Skeletal muscle cell (primary cell): ENCODE measurements around the gene TBC1D20.
"Not testable (repeated sequence)": the region's sequence is repeated elsewhere in the genome, so short reads cannot be mapped to it uniquely, and the experiment has no call there.

Experiments used
- DNase-seq: peaks from one replicate; pipeline ENCODE4 v3.0.0-alpha.2; 2010; ENCODE audit warnings: low read depth
- H3K4me3 ChIP-seq: 2 replicates; pipeline ENCODE4 v1.5.1; 2011; ENCODE audit warnings: low read depth, mild to moderate bottlenecking, control low read depth, low read length, moderate library complexity

The TBC1D20 gene

DNA sequence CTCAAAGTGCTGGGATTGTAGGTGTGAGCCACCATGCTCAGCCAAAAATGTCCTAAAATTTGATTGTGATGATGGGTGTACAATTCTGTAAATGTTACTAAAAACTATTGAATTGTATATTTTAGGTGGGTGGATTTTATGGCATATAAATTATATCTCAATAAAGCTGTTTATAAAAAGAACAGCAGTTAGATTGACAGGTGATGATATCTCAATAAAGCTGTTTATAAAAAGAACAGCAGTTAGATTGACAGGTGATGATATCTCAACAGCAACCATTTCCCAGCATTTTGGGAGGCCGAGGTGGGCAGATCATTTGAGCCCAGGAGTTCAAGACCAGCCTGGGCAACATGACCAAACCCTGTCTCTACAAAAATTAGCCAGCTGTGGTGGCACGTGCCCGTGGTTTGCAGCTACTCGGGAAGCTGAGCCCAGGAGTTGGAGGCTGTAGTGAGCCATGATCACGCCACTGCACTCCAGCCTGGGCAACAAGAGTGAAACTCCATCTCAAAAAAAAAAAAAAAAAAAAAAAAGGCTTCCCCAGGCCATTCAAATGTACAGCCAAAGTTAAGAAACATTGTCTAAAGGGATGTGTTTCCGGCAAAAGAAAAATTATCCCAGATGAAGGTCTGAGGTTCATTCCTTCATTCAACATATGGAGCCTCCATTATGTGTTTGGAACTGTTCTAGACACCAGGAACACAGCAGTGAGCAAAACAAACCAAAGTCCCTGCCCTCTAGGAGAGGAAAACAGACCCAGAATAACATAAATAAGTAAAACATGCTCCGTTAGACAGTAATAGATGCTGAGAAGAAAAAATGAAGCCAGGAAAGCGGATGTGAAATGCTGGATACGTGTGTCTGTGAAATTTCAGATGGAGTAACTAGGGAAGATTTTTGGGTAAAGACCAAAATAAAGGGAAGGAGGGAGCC lies 55.9 kb downstream of the TBC1D20 start:
- no peak overlapping the region for H3K4me3 ChIP-seq

DNA sequence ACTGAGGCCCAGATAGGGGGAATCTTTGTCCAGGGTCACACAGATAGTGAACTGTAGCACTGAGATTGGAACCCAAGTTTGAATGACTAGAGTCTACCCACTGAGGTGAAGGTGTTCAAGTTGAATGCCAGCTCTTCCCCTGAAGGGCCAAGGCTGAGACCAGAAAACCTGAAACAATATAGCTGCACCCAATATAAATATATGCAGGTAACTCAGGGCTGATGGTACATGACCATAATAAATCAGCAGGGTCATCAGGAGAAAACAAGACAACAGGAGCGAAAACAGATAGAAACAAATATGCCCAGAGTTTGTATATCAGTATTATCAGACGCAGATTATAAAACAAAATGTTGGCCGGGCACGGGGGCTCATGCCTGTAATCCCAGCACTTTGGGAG lies 58.2 kb downstream of the TBC1D20 start:
- no peak overlapping the region for H3K4me3 ChIP-seq
- no peak for DNase-seq

More for the DNA sequence above, 55.9 kb downstream of the TBC1D20 start:
- DNase-seq: no peak

DNA sequence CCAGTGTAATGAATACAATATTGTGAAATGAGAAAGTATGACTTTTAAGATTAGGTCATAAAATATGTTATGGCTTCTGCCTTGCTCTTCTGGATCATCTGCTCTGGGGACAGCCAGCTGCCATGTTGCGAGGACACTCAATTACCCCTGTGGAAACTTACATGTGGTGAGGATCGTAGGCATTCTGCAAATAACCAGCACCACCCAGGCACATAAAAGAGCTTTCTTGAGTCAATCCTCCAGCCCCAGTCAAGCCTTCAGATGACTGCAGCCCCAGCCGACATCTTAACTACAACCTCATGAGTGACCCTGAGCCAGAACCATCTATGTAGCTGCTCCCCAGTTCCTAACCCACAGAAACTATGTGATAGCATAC lies 58.8 kb downstream of the TBC1D20 start:
- no peak overlapping the region for H3K4me3 ChIP-seq
- DNase-seq: no peak

DNA sequence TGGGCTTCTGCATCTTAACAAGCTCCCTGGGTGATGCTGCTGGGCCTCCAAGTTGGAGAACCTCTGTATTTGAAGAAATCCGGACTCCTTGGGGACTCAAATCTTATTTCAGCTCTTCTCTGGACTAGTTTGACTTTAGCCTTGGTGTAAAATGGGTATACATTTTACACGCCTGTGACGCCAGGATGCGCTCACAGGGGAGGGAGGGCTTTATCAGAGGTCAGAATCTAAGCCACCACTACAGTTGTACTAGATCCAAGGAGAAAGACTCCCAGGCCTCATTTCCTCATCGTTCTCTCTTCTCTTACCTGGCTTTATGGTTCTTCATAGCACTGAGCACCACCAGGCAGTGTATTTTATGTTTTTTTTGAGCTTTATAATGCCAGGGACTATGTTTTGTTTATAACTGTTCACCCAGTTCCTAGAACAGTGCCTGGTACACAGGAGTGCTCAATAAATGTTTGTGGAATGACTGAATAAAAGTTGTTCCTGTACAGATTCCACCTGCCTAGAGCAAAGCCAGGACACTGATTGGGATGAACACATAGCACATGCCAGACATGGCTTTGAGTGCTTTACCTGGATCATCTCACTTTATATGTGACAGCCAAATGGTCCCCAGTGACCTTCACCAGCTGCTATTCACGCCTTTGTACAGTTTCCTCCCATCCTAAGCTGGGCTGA lies 59.3 kb downstream of the TBC1D20 start:
- no peak for DNase-seq
- no peak overlapping the region for H3K4me3 ChIP-seq

DNA sequence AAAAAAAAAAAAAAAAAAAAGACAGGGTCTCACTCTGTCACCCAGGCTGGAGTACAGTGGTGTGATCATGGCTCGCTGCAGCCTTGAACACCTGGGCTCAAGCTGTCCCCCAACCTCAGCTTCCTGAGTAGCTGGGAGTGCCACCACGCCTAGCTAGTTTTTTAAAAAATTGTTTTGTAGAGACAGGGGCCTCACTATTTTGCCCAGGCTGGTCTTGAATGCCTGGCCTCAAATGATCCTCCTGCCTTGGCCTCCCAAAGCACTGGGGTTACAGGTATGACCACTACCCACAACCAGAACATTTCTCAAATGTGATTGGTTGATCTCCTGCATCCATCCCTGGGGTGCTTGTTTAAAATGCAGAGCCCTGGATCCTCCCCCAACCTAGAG lies 59.8 kb downstream of the TBC1D20 start:
- no peak for DNase-seq

DNA sequence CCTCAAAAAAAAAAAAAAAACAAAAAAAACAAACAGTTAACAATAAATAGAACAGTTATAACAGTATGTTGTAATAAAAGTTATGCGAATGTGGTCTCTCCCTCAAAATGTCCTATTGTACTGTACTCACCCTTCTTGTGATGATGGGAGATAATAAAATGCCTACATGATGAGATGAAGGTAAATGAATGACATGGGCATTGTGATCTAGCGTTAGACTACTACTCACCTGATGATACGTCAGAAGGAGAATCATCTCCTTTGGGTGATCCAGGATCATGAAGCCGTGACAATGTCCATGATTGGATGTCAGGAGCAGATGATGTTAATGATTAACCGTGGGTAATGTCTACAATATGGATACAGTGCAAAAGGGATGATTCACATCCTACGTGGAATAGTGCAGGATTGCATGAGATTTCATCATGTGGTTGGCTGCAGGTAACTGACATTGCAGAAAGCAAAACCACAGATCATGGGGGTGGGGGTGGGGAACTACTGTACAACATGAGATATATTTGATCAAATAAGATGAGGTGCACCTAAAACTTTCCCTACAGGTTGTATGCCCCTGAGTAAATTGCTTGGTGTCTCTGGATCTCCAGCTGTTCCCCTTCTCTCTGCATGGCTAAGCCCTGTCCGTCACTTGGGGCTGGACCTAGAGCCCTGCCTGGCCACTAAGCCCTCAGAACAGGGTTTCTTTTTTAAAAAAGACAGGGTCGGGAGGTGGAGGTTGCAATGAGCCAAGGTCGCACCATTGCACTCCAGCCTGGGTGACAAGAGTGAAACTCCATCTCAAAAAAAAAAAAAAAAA lies 60.4 kb downstream of the TBC1D20 start:
- DNase-seq: peak; percentile 74
- H3K4me3 ChIP-seq: no peak overlapping the region

More for the DNA sequence above, 59.8 kb downstream of the TBC1D20 start:
- no peak overlapping the region for H3K4me3 ChIP-seq

DNA sequence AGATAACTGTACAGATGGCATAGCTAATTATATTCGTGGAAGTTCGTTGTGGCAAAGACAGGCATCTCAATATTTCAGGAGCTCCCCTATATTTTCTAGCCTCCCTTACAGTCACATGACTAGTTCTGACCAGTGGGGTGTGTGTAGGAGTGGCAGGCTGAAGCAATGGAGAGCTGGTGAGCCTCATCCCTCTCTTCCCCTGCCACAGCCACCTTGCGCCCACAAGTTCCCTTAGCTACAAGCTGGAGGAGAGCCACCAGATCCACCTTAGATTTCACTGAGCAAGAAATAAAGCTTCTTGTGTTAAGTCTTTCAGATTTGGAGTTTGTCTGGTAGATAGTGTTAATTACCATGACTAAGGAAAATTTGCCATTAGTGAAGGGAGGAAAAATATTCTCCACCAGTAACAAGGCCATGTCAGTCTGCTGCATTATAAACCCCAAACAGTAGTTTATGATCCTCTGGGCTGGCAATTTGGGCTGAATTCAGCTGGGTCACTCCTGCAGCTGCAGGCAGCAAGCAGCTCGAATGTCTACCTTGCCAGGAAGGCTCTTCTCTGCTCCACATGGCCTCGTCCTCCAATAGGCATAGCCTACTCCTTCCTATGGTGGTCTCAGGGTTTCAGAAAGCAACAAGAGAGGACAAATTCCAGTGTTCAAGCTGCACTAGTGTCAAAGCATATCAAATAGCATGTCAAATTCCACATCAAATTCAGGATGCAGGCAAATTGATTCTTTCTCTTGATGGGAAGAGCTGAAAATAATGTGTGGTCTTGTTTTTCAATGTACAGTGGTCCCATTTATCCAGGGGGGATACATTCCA lies 61.7 kb downstream of the TBC1D20 start:
- H3K4me3 ChIP-seq: no peak overlapping the region
- DNase-seq: no peak

DNA sequence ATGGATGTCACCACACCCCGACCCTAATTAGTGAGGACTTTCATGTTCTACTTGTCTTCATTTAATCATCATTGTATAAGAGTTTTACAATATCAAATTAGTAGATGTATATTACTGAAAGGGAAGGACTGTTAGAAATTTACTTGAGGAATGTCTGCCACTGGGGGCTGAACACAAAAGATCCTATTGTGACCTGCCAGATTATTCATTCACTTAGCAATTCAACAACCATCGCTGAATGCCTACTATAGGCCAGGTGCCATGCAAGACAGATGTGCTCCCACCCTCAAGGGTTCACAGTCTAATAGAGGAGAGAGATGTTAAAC lies 62.2 kb downstream of the TBC1D20 start:
- DNase-seq: no peak
- no peak overlapping the region for H3K4me3 ChIP-seq

DNA sequence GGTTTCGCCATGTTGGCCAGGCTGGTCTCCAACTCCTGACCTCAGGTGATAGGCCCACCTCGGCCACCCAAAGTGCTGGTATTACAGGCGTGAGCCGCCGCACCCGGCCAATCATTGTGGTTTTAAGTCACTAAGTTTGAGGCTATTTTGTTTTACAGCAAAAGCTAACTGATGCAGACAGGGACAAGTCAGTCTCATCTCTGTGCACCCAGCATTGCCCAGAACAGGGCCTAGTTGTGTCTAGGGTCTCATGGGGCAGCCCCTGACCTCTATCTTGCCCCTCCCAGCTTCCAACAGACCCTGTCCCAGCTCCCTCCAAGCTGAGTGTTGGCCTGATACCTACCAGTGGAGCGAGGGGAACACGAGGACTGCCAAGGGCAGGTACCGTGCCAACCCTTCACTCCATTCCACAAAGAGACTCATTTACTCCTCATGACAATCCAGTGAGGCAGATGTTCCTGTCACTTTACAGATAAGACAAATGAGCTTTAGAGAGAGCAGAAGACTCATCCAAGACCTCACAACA lies 63.1 kb downstream of the TBC1D20 start:
- no peak overlapping the region for H3K4me3 ChIP-seq
- DNase-seq: no peak

DNA sequence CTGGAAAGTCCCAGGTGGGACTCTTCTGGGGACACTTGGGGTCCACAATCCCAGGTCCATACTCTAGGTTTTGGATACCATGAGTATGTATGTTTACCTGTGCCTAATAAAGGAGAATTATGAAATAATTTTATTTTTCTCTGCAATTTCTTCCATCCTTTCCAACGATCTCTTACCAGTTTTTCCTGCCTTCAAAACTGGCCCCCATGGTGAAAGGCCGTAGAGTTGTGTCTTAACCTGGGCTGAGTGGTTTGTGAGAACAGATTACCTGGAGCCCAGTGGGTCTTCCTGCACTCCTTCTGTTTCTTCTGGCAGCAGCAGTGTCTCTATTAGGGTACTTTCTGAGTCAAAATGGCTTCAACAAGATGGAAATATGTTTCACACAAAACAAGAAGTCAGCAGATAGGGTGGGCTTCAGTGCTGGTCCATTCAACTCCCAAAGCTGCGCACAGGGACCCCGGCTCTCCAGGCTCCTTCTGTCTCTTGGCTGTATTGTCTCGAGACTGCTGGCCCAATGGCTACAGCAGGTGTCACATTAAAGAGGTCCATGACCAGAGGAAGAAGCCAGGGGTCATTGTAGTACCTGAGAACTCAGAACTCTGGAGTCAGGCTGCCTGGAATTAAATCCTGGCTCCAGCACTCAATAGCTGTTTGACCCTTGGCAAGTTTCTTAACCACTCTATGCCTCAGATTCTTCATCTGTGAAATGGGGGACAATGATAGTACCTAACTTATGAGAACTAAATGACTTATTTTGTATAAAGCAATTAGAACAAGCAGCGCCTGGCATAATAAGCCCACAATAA lies 64.7 kb downstream of the TBC1D20 start:
- no peak for DNase-seq
- no peak overlapping the region for H3K4me3 ChIP-seq

DNA sequence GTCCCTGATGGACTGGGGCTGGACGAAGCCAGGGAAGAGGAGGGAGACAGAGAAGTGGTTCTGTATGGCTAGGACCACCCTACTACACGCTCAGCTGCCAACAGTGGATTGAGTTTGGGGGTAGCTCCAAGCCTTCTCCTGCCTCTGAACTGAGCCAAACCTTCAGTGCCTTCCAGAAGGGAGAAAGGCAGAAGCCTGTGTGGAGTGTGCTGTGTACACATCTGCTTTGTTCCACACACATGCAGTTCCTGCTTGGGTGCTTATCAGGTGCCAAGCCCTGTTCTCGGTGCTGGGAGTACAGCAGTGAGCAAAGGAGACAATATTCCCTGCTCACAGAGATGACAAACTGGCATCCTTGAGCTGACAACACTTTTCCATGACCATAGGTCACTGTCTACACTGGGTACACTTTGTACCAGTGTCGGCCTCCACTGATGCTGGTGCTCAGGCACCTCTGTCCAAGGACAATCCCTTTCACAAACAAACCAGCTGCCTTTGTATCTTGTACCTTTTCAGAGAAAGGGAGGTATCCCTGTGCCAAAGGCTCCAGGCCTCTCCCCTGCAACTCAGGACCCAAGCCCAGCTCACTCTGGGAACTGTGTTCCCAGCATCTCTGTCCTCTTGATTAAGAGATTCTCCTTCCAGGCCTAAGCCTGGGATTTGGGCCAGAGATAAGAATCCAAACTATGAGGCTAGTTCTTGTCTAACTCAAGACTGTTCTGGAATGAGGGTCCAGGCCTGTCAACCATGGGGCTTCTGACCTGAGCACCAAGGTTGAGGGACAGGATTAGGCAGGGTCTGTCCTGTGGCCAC lies 65.5 kb downstream of the TBC1D20 start:
- DNase-seq: no peak
- no peak overlapping the region for H3K4me3 ChIP-seq

DNA sequence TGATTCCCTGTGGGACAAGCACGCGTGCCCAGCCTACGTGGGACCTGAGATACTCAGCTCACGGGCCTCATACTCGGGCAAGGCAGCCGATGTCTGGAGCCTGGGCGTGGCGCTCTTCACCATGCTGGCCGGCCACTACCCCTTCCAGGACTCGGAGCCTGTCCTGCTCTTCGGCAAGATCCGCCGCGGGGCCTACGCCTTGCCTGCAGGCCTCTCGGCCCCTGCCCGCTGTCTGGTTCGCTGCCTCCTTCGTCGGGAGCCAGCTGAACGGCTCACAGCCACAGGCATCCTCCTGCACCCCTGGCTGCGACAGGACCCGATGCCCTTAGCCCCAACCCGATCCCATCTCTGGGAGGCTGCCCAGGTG lies 66.1 kb downstream of the TBC1D20 start:
- no peak for DNase-seq

DNA sequence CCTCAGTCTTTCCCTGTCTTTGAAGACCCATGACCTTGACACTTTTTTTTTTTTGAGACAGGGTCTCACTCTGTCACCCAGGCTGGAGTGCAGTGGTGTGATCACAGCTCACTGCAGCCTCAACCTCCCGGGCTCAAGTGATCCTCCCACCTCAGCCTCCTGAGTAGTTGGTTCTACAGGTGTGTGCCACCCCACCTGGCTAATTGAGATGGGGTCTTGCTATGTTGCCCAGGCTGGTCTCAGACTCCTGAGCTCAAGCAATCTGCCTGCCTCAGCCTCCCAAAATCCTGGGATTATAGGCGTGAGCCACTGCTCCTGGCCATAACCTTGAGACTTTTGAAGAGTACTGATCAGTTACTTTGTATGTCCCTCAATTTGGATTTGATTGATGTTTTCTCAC lies 69.0 kb downstream of the TBC1D20 start:
- not testable (repeated sequence) for DNase-seq, H3K4me3 ChIP-seq

More for the DNA sequence above, 66.1 kb downstream of the TBC1D20 start:
- H3K4me3 ChIP-seq: no peak overlapping the region

DNA sequence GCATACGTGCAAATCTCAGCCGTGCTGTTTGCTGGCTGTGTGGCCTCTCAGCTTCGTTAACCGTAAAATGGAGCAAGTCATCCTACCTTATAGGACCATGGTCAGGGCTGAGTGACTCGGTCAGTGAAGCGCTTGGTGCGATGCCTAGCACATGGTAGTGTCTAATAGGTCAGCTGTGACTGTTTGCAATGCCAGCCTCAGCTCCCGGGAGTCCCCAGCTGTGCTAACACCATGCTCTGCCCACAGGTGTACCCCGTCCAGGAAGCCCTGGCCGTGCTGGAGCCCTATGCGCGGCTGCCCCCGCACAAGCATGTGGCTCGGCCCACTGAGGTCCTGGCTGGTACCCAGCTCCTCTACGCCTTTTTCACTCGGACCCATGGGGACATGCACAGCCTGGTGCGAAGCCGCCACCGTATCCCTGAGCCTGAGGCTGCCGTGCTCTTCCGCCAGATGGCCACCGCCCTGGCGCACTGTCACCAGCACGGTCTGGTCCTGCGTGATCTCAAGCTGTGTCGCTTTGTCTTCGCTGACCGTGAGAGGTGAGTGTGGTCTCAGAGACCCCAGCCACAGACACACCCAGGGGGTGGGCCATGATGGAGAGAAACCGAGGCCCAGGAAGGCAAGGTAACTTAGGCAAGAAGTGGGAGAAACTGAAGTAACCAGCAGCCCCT lies 71.2 kb downstream of the TBC1D20 start:
- no peak for DNase-seq
- H3K4me3 ChIP-seq: no peak overlapping the region

DNA sequence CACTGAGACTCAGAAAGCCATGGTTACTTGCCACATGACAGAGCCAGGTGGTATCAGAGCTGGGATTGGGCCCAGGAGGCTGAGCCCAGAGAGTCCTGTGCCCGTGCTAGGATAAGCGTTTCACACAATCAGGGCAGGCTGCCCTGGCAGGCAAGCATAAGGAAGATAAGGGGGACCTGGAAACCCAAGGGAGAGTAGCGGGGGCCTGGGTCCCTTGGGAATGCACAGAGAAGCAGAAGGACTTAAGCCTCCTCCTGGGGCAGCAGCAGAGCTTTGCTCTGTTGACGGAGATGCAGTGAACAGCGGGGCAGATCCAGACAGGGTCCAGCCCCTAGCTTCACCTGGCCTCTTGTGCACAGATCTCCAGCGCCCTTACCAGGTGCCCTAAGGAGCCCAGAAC lies 73.1 kb downstream of the TBC1D20 start:
- no peak for DNase-seq
- H3K4me3 ChIP-seq: no peak overlapping the region

DNA sequence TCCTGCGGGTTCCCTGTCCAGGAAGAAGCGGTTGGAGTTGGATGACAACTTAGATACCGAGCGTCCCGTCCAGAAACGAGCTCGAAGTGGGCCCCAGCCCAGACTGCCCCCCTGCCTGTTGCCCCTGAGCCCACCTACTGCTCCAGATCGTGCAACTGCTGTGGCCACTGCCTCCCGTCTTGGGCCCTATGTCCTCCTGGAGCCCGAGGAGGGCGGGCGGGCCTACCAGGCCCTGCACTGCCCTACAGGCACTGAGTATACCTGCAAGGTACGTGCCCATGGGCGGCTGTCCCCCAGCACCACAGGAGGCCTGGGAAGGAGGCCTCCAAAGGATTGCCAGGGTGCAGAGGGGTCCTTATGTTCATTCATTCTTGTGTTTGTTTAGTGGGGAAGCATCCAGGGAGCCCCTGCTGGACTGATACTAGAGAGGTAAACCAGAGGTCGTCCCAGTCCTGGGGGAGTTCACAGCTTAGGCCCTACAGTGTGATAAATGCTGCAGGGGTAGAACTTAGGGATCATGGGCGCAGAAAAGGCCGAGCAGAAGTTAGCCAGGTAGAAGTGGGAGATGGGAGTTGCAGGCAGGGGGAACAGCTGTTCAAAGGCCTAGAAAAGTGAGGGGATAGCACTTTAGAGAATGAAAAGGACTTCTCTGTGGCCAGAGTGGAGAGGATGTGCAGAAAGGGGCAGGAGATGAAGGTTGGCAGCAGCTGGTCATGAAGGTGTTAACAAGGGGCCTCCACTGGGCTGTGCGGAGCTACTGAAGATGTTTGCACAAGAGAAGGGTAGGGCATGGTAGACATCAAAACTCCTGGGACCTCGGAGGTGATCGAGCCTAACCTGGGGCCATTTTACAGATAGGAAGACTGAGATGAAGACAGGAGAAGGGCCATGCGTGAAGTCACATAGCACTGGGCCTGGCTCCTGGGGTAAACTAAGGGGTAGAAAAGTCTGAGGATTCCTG lies 74.0 kb downstream of the TBC1D20 start:
- DNase-seq: no peak
- H3K4me3 ChIP-seq: no peak overlapping the region
